CD1c-positive myeloid dendritic cell (primary cell): ENCODE results near the gene MEF2C.

ENCODE experiments used
- DNase-seq: peaks from one replicate; pipeline ENCODE4 v3.0.0-alpha.2; 2016; ENCODE audit errors: extremely low spot score

Gene MEF2C

GRCh38 chr5:88760527-88760926 lies 122.5 kb downstream of the MEF2C start:
- no peak for DNase-seq

GRCh38 chr5:88758591-88758990 lies 124.4 kb downstream of the MEF2C start:
- DNase-seq = no peak

GRCh38 chr5:88758184-88758583 lies 124.8 kb downstream of the MEF2C start:
- DNase-seq = no peak

- DNase-seq = no peak
Measured at GRCh38 chr5:88756953-88757352, 126.0 kb downstream of the MEF2C start.

GRCh38 chr5:88748666-88749065 lies 134.3 kb downstream of the MEF2C start:
- no peak for DNase-seq

GRCh38 chr5:88746438-88746882 lies 136.5 kb downstream of the MEF2C start:
- DNase-seq = no peak

GRCh38 chr5:88745093-88745696 lies 137.8 kb downstream of the MEF2C start:
- DNase-seq = no peak

GRCh38 chr5:88743231-88743834 lies 139.7 kb downstream of the MEF2C start:
- no peak for DNase-seq

GRCh38 chr5:88741964-88742363 lies 141.0 kb downstream of the MEF2C start:
- DNase-seq = no peak

GRCh38 chr5:88740604-88741185 lies 142.3 kb downstream of the MEF2C start:
- DNase-seq = no peak

- peak; percentile 12 for DNase-seq
Measured at GRCh38 chr5:88736494-88736893, 146.5 kb downstream of the MEF2C start.

GRCh38 chr5:88734983-88735382 lies 148.0 kb downstream of the MEF2C start:
- DNase-seq = no peak

GRCh38 chr5:88734191-88734640 lies 148.8 kb downstream of the MEF2C start:
- DNase-seq = peak; percentile 66

- DNase-seq = no peak
Measured at GRCh38 chr5:88732862-88733261, 150.1 kb downstream of the MEF2C start.

- peak; percentile 71 for DNase-seq
Measured at GRCh38 chr5:88732181-88732633, 150.8 kb downstream of the MEF2C start.

- DNase-seq = no peak
Measured at GRCh38 chr5:88729829-88730182, 153.2 kb downstream of the MEF2C start.

GRCh38 chr5:88729084-88729828 lies 153.7 kb downstream of the MEF2C start:
- DNase-seq = peak; percentile 87

- peak; percentile 59 for DNase-seq
Measured at GRCh38 chr5:88727705-88728313, 155.2 kb downstream of the MEF2C start.

- DNase-seq = no peak
Measured at GRCh38 chr5:88725454-88725853, 157.5 kb downstream of the MEF2C start.

GRCh38 chr5:88724201-88724600 lies 158.8 kb downstream of the MEF2C start:
- DNase-seq = no peak

GRCh38 chr5:88722546-88723073 lies 160.4 kb downstream of the MEF2C start:
- DNase-seq = no peak

GRCh38 chr5:88719434-88719833 lies 163.6 kb downstream of the MEF2C start:
- no peak for DNase-seq
